Medulla oblongata (tissue), 1 donor: ENCODE data around the gene TUBAL3.

Experiments
- DNase-seq: peaks from one replicate; pipeline ENCODE4 v3.0.0-alpha.2; 2015; ENCODE audit errors: extremely low spot score

Gene TUBAL3

GRCh38 chr10:5404208-5405041 lies at the start of gene TUBAL3:
Gene TUBAL3, minus strand, starts transcription at chr10:5404828. Its CDS starts 36 bp downstream, at chr10:5404792.
- DNase-seq: no peak

- DNase-seq: no peak
Measured at GRCh38 chr10:5453749-5454489, 49.3 kb upstream of the TUBAL3 start.

GRCh38 chr10:5450605-5451384 lies 46.2 kb upstream of the TUBAL3 start:
- no peak for DNase-seq

GRCh38 chr10:5449823-5450222 lies 45.2 kb upstream of the TUBAL3 start:
- DNase-seq: peak; percentile 45

- no peak for DNase-seq
Measured at GRCh38 chr10:5449227-5449626, 44.6 kb upstream of the TUBAL3 start.

GRCh38 chr10:5448333-5449001 lies 43.8 kb upstream of the TUBAL3 start:
- no peak for DNase-seq

GRCh38 chr10:5447611-5448071 lies 43.0 kb upstream of the TUBAL3 start:
- DNase-seq: no peak

- no peak for DNase-seq
Measured at GRCh38 chr10:5447056-5447455, 42.4 kb upstream of the TUBAL3 start.

GRCh38 chr10:5446390-5446926 lies 41.8 kb upstream of the TUBAL3 start:
- DNase-seq: peak; percentile 77

GRCh38 chr10:5445006-5445405 lies 40.4 kb upstream of the TUBAL3 start:
- no peak for DNase-seq

- no peak for DNase-seq
Measured at GRCh38 chr10:5443429-5443828, 38.8 kb upstream of the TUBAL3 start.

- no peak for DNase-seq
Measured at GRCh38 chr10:5442990-5443370, 38.4 kb upstream of the TUBAL3 start.

GRCh38 chr10:5442065-5442989 lies 37.7 kb upstream of the TUBAL3 start:
- peak; percentile 79 for DNase-seq

GRCh38 chr10:5441106-5441505 lies 36.5 kb upstream of the TUBAL3 start:
- no peak for DNase-seq

GRCh38 chr10:5440206-5440605 lies 35.6 kb upstream of the TUBAL3 start:
- DNase-seq: no peak

GRCh38 chr10:5435328-5435727 lies 30.7 kb upstream of the TUBAL3 start:
- no peak for DNase-seq

- peak; percentile 71 for DNase-seq
Measured at GRCh38 chr10:5434017-5434753, 29.6 kb upstream of the TUBAL3 start.

- DNase-seq: no peak
Measured at GRCh38 chr10:5433182-5433581, 28.6 kb upstream of the TUBAL3 start.

- no peak for DNase-seq
Measured at GRCh38 chr10:5428133-5428532, 23.5 kb upstream of the TUBAL3 start.
